Activated T-cell treated with anti-CD3 and anti-CD28 coated beads, Interleukin-2, amount 50 U/mL, for 1 hour (primary cell): ENCODE data around the gene CACNA1D.

Experiments used
- DNase-seq: peaks from one replicate; pipeline ENCODE4 v3.0.0-alpha.2; 2020

The CACNA1D gene

GRCh38 chr3:53764026-53764775, 269.8 kb downstream of the CACNA1D start:
- DNase-seq, result no peak

GRCh38 chr3:53765753-53766152, 271.3 kb downstream of the CACNA1D start:
- no peak for DNase-seq

- DNase-seq, result no peak
Measured at GRCh38 chr3:53766706-53767105, 272.3 kb downstream of the CACNA1D start.

- DNase-seq, result no peak
Measured at GRCh38 chr3:53768478-53769459, 274.4 kb downstream of the CACNA1D start.

GRCh38 chr3:53772562-53772961, 278.2 kb downstream of the CACNA1D start:
- no peak for DNase-seq

- DNase-seq, result no peak
Measured at GRCh38 chr3:53773021-53773436, 278.6 kb downstream of the CACNA1D start.

- DNase-seq, result no peak
Measured at GRCh38 chr3:53773611-53774368, 279.4 kb downstream of the CACNA1D start.

- DNase-seq, result no peak
Measured at GRCh38 chr3:53774414-53774813, 280.0 kb downstream of the CACNA1D start.

- DNase-seq, result no peak
Measured at GRCh38 chr3:53775018-53775417, 280.6 kb downstream of the CACNA1D start.

GRCh38 chr3:53775834-53776251, 281.4 kb downstream of the CACNA1D start:
- no peak for DNase-seq

GRCh38 chr3:53776494-53777101, 282.2 kb downstream of the CACNA1D start:
- no peak for DNase-seq

GRCh38 chr3:53777468-53777867, 283.1 kb downstream of the CACNA1D start:
- no peak for DNase-seq

- DNase-seq, result no peak
Measured at GRCh38 chr3:53778153-53778552, 283.7 kb downstream of the CACNA1D start.

- DNase-seq, result no peak
Measured at GRCh38 chr3:53780171-53780570, 285.8 kb downstream of the CACNA1D start.

GRCh38 chr3:53780806-53781205, 286.4 kb downstream of the CACNA1D start:
- DNase-seq, result no peak

GRCh38 chr3:53787016-53787415, 292.6 kb downstream of the CACNA1D start:
- no peak for DNase-seq

GRCh38 chr3:53788038-53788437, 293.6 kb downstream of the CACNA1D start:
- no peak for DNase-seq

- no peak for DNase-seq
Measured at GRCh38 chr3:53789459-53789858, 295.0 kb downstream of the CACNA1D start.

GRCh38 chr3:53790470-53790869, 296.1 kb downstream of the CACNA1D start:
- no peak for DNase-seq

GRCh38 chr3:53791317-53791716, 296.9 kb downstream of the CACNA1D start:
- no peak for DNase-seq

- DNase-seq, result no peak
Measured at GRCh38 chr3:53792866-53793265, 298.5 kb downstream of the CACNA1D start.

GRCh38 chr3:53794597-53794996, 300.2 kb downstream of the CACNA1D start:
- DNase-seq, result no peak

GRCh38 chr3:53795176-53795575, 300.8 kb downstream of the CACNA1D start:
- DNase-seq, result no peak
